GM21528 (cell line): ENCODE measurements around the gene CRY1.
"Not testable (repeated sequence)": the region's sequence is repeated elsewhere in the genome, so short reads cannot be mapped to it uniquely, and the experiment has no call there.

Source experiments
- ATAC-seq: cut with Tn5 transposase; IDR thresholded peaks from one replicate; pipeline ENCODE4 v1.9.1; 2021; ENCODE audit warnings: mild to moderate bottlenecking, moderate library complexity; ENCODE audit not compliant: unreplicated experiment, low FRiP score

Gene CRY1

GRCh38 chr12:107079172-107080011 lies 14.0 kb downstream of the CRY1 start:
- no peak for ATAC-seq

- ATAC-seq = not testable (repeated sequence)
These were observed 20.1 kb downstream of the CRY1 start for GRCh38 chr12:107073266-107073665.

- ATAC-seq = no peak
These were observed 26.7 kb downstream of the CRY1 start for GRCh38 chr12:107066691-107067090.

DNA sequence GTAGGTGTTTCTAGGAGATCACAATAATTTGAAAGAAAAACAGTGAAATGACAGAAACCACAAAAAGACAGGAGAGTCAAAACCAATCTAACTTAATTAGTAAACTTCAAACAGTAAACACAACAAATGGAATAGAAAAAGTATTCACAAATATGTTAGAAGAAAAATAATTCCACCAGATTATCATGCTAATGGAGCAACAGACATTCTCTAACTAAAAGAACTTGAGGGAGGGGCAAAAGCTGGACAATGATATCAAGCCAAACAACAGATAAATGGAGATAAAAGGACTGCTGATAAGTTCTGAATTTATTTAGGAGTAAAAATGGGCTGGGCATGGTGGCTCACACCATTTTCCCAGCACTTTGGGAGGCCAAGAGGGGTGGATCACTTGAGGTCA lies 28.7 kb downstream of the CRY1 start:
- no peak for ATAC-seq

DNA sequence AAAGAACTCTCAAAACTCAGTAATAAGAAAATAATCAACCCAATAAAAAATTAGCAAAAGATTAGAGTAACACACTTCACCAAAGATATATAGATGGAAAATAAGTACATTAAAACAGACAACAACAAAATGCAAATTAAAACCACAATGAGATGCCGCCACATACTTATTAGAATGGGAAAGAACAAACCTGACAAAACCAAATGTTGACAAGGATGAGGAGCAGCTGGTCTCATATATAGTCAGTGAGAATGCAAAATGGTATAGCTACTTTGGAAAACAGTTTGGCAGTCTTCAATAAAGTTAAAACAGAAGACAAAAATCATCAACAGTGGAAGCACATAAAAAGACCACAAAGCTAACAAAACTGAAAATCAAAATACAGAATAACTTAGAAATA lies 29.1 kb downstream of the CRY1 start:
- no peak for ATAC-seq

GRCh38 chr12:107058190-107058589 lies 35.2 kb downstream of the CRY1 start:
- ATAC-seq = no peak

- ATAC-seq = no peak
These were observed 36.1 kb downstream of the CRY1 start for GRCh38 chr12:107057071-107057834.

- no peak for ATAC-seq
These were observed 39.6 kb downstream of the CRY1 start for GRCh38 chr12:107053709-107054108.

GRCh38 chr12:107045186-107045585 lies 48.2 kb downstream of the CRY1 start:
- no peak for ATAC-seq

GRCh38 chr12:107042801-107043200 lies 50.5 kb downstream of the CRY1 start:
- ATAC-seq = no peak

- no peak for ATAC-seq
These were observed 57.6 kb downstream of the CRY1 start for GRCh38 chr12:107035733-107036132.

DNA sequence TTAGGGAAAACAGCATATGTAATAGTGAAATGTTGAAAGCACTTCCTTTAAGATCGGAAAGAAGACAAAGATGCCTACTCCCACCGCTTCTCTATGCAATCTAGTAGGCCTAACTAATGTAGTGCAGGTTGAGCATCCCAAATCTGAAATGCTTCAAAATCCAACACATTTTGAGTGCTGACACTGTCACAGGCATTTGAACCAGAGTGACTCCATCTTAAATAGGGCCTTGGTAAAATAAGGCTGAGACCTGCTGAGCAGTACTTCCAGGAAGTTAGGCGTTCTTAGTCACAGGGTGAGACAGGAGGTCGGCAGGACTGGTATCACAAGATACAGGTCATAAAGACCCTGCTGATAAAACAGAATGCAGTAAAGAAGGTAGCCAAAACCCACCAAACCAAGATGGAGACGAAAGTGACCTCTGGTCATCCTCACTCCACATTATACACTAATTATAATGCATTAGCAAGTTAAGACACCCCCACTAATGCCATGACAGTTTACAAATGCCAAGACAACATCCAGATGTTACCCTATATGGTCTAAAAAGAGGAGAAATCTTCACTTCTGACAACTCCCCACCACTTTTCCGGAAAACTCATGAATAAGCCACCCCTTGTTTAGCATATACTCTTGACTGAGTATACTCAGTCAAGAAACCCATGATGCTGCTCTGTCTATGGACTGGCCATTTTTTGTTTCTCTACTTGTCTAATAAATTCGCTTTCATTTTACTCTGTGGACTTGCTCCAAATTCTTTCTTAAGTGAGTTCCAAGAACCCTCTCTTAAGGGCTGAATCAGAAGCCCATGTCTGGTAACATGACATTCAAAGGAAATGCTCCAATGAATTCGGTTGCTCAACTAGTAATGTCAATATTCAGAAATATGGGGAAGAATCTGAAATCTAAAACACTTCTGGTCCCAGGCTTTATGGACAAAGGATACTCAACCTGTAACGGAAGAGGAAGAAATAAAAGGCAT lies 59.3 kb downstream of the CRY1 start:
- no peak for ATAC-seq

DNA sequence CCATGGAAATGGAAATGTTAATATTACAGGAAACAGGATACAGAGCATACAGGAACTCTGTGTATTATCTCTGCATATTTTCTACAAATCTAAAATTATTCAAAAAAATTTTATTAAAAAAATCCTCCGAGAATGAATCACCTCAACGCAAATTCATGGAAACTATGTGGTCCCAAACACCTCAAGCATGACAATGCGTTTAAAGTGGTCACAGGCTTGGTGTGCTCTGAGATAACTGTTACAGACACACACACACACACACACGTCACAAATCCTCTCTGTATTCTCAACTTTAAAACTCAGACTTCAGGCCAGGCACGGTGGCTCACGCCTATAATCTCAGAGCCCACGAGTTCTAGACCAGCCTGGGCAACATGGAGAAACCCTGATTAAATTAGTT lies 61.1 kb downstream of the CRY1 start:
- ATAC-seq = no peak

DNA sequence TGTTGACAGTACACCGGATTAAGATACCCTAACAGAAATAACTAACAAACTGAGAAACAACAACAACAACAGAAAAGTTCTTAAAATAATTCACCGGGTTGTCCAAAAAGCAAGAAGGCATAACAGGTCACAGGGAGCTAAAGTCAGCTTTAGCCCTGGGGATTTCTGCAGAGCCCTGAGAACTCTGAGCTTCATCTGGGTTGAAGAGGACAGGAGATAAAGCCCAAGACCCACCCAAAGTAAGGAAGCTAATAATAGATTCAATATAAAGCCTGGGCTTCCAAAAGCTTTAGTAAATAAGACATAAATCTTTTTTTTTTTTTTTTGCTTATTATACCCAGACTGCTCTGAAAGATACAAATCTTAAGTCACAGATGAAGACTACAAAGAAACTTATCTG lies 62.3 kb downstream of the CRY1 start:
- no peak for ATAC-seq

DNA sequence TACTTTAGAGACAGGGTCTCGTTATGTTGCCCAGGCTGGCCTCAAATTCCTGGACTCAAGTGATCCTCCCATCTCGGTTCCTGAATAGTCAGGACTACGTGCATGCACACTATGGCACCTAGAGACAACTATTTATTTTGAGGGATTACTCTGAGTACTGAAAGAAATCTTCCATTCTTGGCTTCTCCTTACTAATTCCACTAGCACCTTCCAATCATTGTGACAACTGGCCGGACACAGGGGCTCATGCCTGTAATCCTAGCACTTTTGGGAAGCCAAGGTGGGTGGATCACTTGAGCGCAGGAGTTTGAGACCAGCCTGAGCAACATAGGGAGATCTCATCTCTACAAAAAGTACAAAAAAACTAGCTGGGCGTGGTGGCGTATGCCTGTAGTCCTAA lies 64.3 kb downstream of the CRY1 start:
- no peak for ATAC-seq

DNA sequence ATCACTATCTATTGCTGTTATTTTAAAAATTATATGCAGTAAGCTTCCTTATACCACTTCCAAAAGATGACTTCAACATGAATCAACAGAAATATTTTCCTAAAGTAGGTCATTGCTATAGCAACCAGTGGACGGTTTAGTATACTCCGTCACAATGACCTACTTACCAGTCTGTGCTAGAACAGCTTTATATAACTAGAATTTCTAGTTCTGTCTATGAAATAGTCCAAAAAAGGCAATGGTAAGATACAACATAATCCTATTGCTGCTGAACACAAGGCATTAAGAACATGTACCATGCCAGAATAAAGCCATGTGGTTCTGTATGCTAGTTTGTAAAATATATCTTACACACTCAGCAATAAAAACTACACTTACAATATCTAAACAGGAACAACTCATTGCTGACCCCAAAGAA lies 65.7 kb downstream of the CRY1 start:
- no peak for ATAC-seq

- ATAC-seq = no peak
These were observed 66.3 kb downstream of the CRY1 start for GRCh38 chr12:107026806-107027635.

- ATAC-seq = not testable (repeated sequence)
These were observed 67.0 kb downstream of the CRY1 start for GRCh38 chr12:107026356-107026755.

- ATAC-seq = no peak
These were observed 67.7 kb downstream of the CRY1 start for GRCh38 chr12:107025671-107026070.

DNA sequence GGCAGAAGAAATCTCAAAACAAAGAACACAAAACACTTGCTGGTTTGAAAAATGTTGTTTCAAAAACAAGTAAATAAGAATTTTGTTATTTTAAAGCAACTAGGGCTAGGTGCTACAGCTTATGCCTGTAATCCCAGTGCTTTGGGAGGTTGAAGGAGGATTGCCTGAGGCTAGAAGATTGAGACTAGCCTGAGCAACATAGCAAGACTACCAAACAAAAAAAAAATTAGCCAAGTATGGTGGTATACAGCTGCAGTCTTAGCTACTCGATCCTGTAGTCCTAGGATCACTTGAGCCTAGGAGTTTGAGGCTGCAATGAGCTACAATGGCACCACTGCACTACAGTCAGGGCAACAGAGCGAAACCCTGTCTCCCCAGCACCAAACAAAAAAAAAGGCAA lies 73.8 kb downstream of the CRY1 start:
- ATAC-seq = no peak
